Mesothelial cell of epicardium (in vitro differentiated cells): ENCODE measurements around the gene LHX5. TPM values are rescaled to one million over a fixed set of nuclear protein-coding genes. Genes with fewer than 3 reads are reported as not detected.
A peak's percentile ranks its signal among the peaks of the same experiment; 100 is the strongest.

Experiments
- DNase-seq, 2 experiments: peaks; one replicate each; pipeline ENCODE4 v3.0.0; 2021; ENCODE audit warnings: low spot score in 2 of 2; ENCODE audit not compliant: unreplicated experiment in 2 of 2
- H3K27ac Mint-ChIP-seq: 2 replicates; pipeline ENCODE4 v1.8.0; 2021; ENCODE audit warnings: mixed read lengths
- H3K27me3 Mint-ChIP-seq: 2 replicates; pipeline ENCODE4 v1.8.0; 2021; ENCODE audit warnings: low read depth, mixed read lengths
- H3K36me3 Mint-ChIP-seq: 2 replicates; pipeline ENCODE4 v1.8.0; 2021; ENCODE audit warnings: mixed read lengths
- H3K4me1 Mint-ChIP-seq: 2 replicates; pipeline ENCODE4 v1.8.0; 2021; ENCODE audit warnings: mixed read lengths
- H3K4me3 Mint-ChIP-seq: 2 replicates; pipeline ENCODE4 v1.8.0; 2021; ENCODE audit warnings: mild to moderate bottlenecking, moderate library complexity, mixed read lengths
- H3K9me3 Mint-ChIP-seq: 2 replicates; pipeline ENCODE4 v1.8.0; 2021; ENCODE audit warnings: mixed read lengths
- total RNA-seq: library from RNA; stranded (reverse); gene quantifications from 3 replicates; pipeline ENCODE4 v1.2.1, GENCODE V29; 2021
- TF ChIP-seq, protein P1 (sequence below): fragments of 200-600 bp; sonication (generic); IDR thresholded peaks from one replicate; pipeline ENCODE4 v1.5.0; 2021; ENCODE audit warnings: antibody characterized with exemption; ENCODE audit not compliant: unreplicated experiment

The LHX5 gene
- total RNA-seq, 1 donor from 2014 or later: not detected

DNA sequence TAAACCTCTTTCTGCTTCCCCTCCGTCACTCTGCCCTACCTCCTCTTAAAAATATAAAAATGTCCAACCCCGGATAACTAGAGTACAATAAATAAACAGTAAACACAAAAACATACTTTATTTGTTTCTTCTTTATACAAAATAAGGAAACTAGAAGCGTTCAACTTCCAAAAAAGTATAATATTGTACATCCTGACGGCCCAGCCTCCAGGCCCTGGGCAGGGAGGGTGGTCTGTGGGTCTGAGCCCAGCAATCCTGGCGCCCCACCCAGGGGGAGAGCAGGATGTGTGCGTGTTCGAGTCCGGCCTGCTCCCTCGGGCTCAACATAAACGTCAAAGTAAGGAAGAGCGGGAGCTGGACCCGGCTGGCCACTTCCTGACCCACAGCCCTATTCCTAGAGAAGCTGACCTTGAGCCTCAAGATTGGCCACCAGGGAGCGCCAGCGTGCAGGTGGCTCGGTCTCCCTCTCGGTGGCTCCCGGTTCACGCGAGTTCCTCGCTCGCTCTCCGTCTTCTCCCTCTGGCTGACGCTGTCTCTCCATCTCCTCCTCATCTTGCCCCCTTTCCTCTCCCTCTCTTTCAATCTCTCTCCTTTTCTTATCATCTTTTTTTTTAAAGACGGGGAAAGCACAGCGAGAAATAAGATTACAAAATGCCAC lies 9.4 kb downstream of the LHX5 start:
- DNase-seq: peak; percentile 67 to 85
- TF ChIP-seq, protein P1, sequence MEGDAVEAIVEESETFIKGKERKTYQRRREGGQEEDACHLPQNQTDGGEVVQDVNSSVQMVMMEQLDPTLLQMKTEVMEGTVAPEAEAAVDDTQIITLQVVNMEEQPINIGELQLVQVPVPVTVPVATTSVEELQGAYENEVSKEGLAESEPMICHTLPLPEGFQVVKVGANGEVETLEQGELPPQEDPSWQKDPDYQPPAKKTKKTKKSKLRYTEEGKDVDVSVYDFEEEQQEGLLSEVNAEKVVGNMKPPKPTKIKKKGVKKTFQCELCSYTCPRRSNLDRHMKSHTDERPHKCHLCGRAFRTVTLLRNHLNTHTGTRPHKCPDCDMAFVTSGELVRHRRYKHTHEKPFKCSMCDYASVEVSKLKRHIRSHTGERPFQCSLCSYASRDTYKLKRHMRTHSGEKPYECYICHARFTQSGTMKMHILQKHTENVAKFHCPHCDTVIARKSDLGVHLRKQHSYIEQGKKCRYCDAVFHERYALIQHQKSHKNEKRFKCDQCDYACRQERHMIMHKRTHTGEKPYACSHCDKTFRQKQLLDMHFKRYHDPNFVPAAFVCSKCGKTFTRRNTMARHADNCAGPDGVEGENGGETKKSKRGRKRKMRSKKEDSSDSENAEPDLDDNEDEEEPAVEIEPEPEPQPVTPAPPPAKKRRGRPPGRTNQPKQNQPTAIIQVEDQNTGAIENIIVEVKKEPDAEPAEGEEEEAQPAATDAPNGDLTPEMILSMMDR: peak; percentile 77
- H3K4me3 Mint-ChIP-seq: peak overlapping the region; percentile 55
- H3K36me3 Mint-ChIP-seq: no peaks in the 10 kb centered on the region
- H3K9me3 Mint-ChIP-seq: no peaks in the 10 kb centered on the region
- H3K4me1 Mint-ChIP-seq: peaks cover 25% of the 10 kb centered on the region
- no peak overlapping the region for H3K27ac Mint-ChIP-seq
- H3K27me3 Mint-ChIP-seq: peaks cover 94% of the 10 kb centered on the region

DNA sequence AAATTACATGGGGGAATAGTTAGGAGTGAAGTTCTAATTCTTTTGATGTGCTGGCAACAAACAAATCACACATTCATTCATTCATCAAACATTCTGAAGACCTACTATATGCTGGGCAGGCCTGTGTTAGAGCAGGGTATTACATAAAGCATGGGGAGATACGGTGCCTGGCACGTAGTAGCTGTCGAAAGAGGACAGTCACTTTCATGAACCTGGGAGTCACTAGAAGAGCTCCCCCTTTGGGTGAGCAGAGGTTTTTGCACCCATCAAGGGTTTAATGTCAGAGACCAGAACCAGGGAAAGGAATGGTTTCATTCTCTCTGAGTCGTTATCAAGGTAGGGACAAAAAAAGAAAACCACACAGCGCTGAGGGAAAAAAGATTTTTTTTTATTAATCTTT lies 10.0 kb downstream of the LHX5 start:
- H3K27me3 Mint-ChIP-seq: peaks cover 94% of the 10 kb centered on the region
- peaks cover 21% of the 10 kb centered on the region for H3K4me1 Mint-ChIP-seq
- TF ChIP-seq, protein P1: no peak
- H3K9me3 Mint-ChIP-seq: no peaks in the 10 kb centered on the region
- no peaks in the 10 kb centered on the region for H3K36me3 Mint-ChIP-seq
- H3K4me3 Mint-ChIP-seq: no peak overlapping the region
- H3K27ac Mint-ChIP-seq: no peak overlapping the region
- DNase-seq: no peak

DNA sequence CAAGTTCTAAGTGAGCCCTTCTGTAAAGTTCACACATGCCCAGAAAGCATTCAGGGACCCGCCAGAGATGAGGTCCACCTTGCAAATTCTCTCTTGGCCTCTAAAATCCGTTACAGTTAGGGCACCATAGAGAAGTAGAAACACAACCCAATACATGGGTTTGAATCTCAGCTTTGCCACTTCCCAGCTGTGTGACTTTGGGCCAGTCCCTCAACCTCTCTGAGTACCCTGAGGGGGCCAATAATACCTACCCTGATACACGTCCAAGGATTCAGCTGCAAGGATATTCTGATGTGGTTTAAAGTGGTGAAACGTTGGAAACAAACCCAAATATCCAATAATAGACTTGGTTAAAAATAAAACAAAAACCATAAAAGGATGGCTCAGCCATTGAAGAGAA lies 11.7 kb downstream of the LHX5 start:
- H3K4me1 Mint-ChIP-seq: peaks cover 17% of the 10 kb centered on the region
- TF ChIP-seq, protein P1: no peak
- peaks cover 86% of the 10 kb centered on the region for H3K27me3 Mint-ChIP-seq
- no peaks in the 10 kb centered on the region for H3K36me3 Mint-ChIP-seq
- H3K9me3 Mint-ChIP-seq: no peaks in the 10 kb centered on the region
- no peak for DNase-seq
- no peak overlapping the region for H3K4me3 Mint-ChIP-seq
- H3K27ac Mint-ChIP-seq: no peak overlapping the region

DNA sequence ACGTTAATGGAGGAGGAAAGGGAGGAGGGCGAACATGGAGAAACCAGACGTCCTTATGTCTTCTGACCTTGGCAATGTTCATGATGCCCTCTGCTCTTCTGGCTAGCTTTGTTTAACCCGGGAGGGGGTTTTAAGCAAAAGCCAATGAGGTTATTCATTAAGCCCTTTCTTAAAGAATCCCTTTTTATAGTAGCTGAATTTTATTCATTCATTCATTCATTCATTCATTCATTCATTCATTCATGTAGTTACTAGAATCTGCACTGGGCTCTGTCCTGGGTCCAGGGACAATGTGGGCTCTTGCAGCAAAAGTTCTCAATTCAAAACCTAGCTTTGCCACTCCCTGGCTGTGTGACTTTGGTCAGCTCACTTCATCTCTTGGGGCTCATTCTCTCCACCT lies 14.0 kb downstream of the LHX5 start:
- TF ChIP-seq, protein P1: no peak
- Mint-ChIP-seq H3K4me1 (peaks cover 3% of the 10 kb centered on the region), H3K4me3 (no peak overlapping the region), H3K9me3 (no peaks in the 10 kb centered on the region), H3K36me3 (no peaks in the 10 kb centered on the region), H3K27ac (no peak overlapping the region), H3K27me3 (peaks cover 84% of the 10 kb centered on the region)
- no peak for DNase-seq

DNA sequence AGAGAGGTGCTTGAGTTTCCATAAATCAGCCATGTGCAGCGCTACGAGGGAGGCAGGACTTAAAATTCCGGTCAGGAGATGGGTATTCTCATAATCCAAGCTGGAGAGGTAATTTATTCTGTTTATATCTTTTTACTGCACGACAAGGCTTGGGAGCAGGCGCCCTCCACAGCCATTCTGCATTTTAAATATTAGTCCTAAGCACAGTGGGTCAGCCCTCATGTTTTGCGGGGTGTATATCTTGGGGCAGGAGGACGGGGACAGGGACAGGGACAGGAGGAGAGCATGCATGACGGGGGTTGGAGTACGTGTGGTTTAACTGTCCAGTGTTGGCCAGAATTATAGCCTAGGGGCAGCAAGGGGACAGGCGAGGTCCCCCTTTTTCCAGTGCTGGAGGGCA lies 14.5 kb downstream of the LHX5 start:
- H3K4me1 Mint-ChIP-seq: no peaks in the 10 kb centered on the region
- H3K27ac Mint-ChIP-seq: no peak overlapping the region
- peaks cover 83% of the 10 kb centered on the region for H3K27me3 Mint-ChIP-seq
- no peaks in the 10 kb centered on the region for H3K36me3 Mint-ChIP-seq
- no peak overlapping the region for H3K4me3 Mint-ChIP-seq
- DNase-seq: no peak
- TF ChIP-seq, protein P1: no peak
- no peaks in the 10 kb centered on the region for H3K9me3 Mint-ChIP-seq
